OCI-M2 (cell line): ENCODE data around the gene NR5A2.
A peak's percentile ranks its signal among the peaks of the same experiment; 100 is the strongest.

ENCODE experiments used
- DNase-seq: peaks from one replicate; lab custom pipeline; 2025; ENCODE audit not compliant: unreplicated experiment; lab: John Stamatoyannopoulos, UW

NR5A2 gene

DNA sequence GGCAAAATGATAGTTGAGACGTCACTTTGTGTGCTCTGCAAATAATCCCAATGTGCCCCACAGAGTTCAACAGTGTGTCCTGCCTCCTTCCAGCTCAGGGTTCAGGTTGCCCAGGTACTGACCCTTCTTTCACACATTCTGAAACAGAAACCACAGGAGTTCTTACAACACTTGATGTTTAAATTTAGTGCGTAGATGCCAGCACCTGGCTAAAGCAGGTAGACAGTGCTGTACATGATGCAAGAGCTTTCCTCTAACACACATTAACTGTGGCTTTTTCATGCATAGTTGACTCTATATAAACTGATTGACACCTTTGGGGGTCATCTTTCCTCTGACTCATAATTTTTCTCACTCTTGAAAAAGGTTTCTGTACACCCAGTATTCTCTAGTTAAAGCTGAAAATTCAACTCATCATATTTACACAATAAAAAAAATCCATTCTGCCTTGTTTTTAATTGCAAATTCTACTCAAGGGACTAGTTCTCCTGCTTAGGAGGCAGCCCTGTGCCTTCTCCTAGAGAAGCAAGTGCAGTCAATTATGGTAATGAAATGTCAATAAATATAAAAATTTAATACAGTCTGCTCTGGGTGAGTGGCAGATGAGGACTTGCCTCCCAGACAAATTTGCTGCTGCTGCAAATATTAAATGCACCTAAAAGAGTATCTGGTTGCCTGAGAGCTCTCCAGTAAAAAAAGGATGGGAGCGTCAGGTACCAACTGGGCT is 91.4 kb downstream of the NR5A2 start:
- no peak for DNase-seq

DNA sequence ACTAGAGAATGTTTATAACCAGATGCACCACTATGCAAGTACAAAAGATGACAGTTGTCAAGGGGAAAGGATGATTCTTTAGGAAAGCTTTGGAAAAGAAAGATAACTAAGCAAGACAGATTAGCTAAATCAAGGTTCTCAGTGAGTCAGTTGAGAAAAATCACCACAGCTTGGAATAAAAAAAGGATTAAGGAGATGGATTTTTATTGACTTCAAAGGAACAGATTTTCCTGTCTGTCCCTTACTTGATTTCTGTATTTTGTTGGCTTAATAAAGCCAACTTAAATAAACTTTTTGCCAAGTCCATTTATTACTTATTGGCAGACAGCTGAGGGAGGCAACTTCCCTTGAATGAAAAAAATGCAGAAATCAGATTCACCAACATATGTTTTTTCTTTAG is 93.9 kb downstream of the NR5A2 start:
- DNase-seq: no peak

DNA sequence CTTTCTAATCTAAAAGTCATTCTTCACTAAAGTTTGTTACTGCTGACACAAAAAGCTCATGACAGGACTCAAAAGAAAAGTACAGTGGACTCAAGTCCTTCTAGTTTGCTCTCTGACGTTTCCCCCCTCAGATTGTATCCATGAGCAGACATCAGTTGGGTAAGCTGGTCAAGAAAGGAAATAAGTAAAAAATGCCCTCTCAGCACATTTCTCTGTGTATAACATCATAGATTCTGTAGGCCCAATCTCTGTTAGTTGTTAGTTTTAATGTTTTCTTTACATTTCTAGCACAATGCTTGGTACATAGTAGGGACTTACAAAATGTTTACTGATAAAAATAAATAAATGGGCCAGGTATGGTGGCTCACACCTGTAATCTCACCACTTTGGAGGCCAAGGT is 96.8 kb downstream of the NR5A2 start:
- DNase-seq: no peak

DNA sequence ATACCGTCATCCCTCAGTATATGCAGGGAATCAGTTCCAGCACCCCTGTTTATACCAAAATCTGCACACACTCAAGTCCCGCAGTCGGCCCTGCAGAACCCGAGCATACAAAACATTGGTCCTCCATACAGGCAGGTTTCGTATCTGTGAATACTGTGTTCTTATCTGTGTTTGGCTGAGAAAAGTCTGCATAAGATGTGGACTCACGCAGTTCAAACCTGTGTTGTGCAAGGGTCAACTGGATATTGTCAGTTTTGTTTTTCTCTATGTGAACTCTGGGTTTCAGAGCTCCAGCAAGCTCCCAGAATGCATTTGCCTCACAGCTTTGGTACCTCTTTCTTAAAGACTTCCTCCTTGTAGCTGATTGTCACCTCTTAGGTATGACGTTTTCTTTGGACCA is 100.6 kb downstream of the NR5A2 start:
- DNase-seq: no peak

DNA sequence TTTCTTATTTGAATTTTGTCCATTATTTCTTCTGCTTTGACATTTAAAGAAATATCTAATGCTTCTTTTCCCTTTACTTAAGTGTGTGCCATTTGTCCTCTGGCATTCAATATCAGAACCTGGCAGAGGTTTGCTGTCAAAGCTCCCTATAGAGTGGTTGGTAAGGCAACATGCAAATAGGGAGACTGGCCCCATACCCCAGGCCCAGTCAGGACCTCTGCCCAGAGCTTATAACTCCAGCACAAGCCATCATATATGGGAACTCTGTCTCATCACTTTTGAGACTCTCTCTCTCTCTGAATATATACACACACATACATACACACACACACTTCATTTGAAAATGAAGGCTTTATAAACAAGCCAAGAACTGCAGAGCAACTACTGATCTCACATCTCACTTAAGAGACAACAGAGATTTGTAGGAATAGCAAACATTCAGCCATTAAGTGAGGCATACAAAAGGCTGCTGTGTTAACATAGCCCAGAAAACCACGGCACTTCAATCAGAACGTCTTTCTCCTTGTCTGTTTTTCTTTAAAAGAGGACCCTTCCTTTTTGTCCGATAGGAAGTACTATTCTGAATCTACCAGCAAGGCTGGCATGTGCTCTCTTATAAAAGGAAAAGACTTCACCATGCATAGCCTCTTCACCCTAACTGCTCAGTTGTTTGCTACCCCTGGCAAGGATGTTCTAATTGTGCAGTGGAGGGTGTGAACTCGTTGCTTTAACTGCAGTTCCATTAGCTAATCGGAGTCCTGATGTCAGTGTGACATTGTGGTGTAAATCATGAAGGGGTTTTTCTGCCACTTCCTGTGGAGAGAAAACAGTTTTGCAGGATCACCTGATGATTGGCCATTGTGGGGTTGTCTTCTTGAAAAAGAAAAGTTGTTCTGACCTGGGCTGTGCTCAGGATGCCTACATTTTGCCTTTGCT is 101.7 kb downstream of the NR5A2 start:
- no peak for DNase-seq

DNA sequence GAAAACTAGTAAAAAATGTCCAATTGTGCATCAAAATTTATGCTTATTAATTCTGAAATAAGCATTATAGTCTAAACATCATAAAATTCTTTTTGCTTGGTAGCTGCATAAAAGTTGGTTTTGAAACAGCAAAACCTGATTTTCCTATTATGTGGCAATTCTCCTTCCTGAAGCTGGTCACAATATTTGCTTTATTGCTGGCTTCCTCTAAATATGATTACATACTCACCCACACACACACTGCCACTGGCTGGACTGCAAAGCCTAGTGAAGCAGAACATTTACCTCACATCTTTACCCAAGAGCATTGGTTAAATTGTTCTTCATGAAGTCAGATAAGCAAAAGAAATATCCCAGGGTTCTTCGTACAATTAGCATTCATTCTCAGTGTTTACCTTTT is 103.0 kb downstream of the NR5A2 start:
- no peak for DNase-seq

DNA sequence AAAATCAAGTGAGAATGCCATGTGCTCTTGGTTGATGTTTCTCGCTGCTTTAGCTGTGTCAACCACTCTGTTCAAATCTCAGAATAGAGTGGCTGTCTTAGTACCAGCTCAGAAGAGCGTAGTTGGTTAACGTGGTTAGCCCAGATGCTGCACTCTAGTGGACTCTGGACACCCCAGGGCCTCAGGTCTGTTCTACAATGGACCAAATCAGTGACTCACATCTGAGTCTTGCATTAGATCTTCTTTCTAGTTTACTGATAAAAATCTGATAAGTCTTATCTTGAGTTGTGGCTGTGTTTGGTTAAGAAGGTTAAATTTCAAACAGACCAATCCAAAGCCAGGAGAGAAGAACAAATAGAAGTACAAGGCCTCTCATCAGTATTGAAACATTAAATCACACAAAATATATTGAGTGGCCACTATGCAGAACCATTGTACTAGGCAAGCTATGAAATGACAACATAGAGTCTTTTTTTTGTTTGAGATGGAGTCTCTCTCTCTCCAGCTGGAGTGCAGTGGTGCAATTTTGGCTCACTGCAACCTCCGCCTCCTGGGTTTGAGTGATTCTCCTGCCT is 104.1 kb downstream of the NR5A2 start:
- no peak for DNase-seq

DNA sequence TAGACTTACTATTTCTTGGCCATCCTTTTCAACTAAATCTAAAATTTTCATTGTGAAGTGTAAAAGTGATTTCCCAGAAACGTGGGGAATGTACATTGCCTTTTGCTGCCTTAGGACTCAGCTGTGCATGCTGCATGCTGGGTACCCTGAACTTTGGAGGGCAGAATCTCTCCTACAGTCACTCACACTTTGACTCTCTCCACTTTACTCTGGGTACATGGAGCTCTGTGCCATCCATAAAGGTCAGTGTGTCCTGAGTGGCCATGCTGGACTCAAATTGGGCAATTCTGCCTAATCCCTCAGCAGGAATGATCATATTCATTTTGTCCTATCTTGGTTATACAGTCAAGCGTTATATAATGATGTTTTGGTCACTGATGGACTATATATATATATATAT is 105.6 kb downstream of the NR5A2 start:
- DNase-seq: no peak

DNA sequence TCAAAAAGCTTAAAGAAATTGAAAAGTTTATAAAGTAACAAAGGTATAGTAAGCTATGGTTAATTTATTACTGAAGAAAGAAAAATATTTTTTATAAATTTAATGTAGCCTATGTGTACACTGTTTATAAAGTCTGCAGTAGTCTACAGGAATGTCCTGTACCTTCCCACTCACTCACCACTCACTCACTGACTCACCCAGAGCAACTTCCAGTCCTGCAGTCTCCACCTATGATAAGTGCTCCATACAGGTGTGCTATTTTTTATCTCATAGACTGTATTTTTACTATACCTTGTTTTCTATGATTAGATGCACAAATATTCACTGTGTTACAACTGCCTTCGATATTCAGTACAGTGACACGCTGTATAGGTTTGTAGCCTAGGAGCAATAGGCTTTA is 106.6 kb downstream of the NR5A2 start:
- no peak for DNase-seq

DNA sequence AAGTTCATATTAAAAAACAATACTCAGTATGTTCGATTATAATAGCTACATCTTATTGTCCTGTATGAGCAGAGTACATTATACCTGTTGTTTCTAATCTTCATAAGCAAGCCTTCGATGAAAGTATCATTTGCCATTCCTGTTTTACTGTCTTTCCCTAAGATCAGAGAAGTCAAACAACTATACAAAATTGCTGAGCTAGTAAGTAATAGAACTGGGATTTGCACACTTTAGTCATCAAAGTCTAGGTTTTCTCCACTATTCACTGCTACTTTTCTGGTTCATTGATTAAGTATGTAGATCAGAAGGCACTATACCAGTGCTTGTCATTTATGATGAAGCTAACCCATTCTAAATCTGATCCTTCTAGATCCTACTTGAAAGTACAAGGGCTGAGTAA is 108.9 kb downstream of the NR5A2 start:
- no peak for DNase-seq

DNA sequence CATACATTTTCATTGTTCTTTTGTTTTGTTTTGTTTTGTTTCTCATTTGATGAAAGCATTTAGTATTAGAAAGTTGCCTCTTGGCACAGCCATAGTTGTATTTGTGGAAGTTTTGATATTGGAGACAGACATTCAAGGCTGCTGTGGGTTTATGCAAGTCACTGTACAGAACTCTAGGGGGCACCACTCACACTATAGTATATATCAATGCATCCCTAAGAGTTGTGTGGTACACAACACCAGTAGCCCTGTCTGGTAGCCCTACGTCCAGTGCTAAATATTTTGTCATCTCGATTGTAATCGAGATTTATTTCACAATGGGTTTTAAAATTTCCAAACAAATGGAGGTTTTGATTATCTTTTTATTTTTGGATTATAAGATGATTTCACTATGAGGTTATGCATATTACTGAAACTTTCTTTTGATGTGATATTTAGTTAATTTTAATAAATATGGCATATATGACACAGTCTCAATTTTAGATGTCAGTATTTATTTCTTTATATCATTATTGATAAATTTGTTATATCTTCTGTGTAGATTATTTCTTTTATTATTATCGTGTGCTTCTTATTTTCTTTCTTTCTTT is 112.2 kb downstream of the NR5A2 start:
- DNase-seq: peak; percentile 12

DNA sequence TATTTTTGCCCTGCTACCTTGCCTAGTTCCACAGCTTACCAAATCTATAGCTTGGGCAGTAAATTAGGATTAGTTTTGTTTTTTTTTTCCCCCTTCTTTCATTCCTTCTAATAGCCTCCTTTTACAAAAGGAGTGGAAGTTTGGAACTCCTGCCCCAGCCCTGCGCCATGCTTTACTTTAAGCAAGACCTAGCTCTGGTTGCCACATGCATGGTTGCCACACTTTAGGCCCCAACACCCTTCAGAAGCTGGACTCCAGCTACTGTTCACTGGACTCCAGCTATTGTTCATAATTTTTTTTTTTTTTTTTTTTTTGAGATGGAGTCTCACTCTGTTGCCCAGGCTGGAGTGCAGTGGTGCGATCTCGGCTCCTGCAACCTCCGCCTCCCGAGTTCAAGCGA is 115.8 kb downstream of the NR5A2 start:
- no peak for DNase-seq

DNA sequence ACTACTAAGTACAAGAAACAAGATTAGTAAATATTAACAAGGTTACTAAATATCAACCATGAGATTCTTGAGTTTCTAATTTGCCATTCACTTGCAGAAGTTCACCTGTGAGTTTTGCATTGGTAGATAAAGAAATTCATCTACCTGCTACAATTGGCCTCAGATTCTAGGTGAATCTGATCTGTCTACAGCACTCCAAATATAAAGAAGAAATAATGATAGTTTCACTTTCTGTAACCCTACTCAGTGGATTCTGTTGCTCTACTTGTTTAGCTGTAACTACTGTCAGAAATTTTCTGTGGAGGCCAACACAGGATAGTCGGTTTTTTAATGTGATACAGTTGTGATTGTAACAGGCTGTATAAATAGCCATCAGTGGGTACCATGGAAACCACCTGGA is 118.6 kb downstream of the NR5A2 start:
- no peak for DNase-seq

DNA sequence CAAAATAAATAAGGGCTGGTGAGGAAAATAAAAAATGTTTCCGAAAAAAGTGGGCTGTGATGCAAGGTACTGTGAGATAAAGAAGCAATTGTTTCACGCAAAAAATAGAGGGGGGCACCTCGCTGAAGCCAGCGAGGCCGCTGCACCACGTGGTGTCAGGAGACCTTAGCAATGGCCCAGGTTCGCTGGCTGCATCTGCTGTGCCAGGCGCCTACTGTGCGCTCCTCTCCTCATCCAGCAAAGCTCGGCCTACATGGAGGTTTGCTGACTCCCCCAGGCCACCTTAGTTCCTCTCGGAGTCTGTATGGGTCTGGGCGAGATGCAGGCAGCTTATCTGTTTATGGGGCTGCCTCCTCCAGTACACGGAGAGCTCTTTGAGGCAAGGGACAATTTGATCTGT is 119.6 kb downstream of the NR5A2 start:
- no peak for DNase-seq

DNA sequence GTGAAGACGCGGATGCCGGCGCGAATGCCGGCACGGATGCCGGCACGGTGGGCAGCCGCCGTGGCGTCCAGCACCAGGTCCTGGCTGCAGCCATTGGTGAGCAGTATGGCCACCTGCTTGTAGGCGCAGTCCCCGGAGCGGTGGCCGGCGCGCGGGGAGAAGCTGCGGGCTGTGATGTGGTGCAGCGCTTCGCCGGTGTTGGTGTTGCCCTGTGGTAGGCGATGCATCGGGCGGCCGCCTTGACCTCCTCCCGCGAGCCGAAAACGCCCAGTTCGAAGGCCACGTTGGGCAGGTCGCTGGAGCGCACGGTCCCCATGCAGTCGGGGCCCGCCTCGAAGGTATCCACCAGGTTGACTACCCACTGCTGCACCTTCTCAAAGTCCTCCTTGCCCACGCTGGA is 120.2 kb downstream of the NR5A2 start:
- no peak for DNase-seq

DNA sequence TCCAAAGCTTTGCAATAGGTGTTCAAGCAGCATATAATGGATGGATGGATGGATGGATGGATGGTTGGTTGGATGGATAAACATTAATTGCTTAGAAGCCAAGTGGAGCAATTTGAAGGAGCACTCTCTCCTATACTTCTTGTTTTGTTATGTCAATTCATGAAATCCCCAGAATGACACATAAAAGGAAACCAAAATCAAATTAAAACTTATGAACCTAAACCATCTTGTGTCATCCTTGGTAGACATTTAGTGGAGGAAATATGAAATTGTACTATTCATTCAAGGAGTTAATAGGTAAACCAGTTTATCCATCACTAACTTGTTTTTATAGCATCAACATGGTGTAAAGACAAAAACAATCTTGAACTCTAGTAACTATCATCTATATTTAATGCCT is 122.5 kb downstream of the NR5A2 start:
- DNase-seq: no peak

DNA sequence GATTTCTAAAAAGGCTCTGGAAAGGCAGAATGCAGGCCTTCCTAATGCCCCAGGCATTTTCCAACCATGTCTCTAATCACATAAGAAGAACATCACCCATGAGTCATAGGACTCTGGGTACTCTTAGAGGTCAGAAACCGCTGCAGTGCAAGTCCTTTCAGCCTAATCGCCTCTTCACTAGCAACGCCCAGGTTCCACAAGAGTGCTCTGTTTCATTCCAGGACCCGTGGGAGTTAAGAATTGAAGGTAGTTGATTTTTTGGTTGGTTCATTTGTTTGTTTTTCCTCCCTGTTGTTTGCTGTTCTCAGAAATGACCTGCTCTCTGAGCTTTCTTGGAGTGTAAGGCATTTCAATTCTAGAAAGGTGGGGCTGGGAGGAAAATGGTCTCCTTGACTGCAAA is 123.2 kb downstream of the NR5A2 start:
- peak; percentile 16 for DNase-seq

DNA sequence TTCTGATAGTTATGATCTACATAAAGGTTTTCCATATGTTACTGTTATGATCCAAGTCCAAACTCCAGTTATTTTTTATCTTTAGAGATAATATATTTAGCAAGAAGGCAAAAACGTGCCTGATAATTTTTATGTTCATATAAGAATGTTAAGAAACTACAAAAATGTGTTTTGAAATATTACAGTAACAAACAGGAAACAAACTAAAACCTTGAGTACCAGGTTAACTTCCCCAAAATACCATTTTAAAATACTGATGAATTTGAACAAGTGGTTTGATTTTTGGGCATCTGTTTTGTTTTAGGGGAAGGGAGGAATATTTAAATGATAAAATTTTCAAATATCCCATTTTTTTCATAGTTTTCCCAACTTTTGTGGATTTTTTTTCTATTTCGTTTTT is 124.8 kb downstream of the NR5A2 start:
- DNase-seq: no peak

DNA sequence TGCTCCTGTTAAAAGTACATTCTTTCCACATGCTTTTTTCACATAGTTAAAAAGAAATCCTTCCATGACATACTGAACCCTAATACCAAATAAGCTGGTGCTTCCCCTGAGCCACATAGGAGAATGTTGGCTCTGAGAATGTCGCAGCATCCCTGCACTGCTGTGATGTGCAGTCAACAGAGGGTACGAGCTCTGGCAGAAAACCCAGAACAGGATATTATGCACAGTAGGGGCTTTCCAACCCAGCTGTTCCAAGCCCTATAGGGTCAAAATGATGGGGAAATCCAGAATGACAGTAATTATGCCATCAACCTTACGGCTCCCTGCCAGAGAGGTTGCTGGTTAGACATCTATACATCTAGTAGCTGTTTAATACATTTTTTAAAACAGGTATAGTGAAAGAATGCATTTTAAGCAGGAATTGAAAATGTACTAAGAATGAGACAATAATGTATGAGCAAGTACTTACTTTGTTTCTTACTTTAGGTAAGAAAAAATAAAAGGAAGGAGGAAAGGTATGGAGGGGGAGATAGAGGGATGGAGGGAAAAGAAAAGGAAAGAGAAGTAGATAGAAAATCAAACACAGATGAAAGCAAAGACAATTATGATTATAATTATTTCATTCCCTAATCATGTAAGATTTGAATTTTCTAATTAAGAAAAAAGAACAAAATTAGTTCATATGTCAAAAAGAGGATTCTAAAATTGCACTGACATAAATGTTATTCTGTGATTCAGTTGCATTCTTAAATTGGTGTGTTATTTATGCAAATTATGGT is 126.0 kb downstream of the NR5A2 start:
- no peak for DNase-seq

DNA sequence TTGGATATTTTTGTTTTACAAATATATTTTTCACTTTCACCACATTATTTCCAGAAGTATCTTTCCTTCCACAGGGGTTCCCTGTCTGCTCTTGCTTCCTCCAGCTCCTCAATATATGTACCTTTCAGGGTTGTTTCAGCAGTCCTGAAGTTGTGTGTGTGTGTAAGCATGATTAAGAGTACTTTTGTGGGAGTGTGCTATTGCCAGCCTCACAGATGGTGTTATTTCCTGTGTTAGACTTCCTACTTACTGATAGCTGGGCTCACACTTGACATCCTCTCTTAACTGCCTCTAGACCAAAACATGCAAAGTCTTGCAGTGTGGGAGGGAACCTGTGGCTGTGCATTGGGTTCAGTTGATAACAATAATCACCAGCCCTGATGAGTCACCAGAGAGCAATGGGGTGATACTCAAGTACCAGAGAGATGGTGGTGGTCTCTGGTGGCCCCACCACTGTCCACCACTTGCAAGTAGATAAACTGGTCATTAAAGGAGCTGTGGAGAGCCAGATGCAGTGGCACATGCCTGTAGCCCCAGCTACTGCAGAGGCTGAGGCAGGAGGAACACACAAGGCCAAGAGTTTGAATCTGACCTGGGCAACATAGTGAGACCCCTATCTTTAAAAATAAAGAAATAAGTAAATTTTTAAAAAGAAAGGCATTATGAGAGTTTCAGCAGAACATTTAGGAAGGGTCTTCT is 126.7 kb downstream of the NR5A2 start:
- DNase-seq: peak; percentile 60
